GM12878 (cell line): Measurements from ENCODE around the gene TMPRSS6. TPM values are rescaled to one million over a fixed set of nuclear protein-coding genes. Genes with fewer than 3 reads are reported as not detected.

Source experiments
- BHLHE40 ChIP-seq, 2 experiments: fragments of 450-650 bp in 1 of 2; IDR thresholded peaks; 2 replicates each; pipeline ENCODE4 v1.6.1; 2011 to 2017; ENCODE audit warnings: low read depth in 2 of 2, borderline replicate concordance in 1 of 2, improper control_type of control experiment in 1 of 2, low read length in 1 of 2, mild to moderate bottlenecking in 1 of 2
- EGR1 ChIP-seq, 2 experiments: IDR thresholded peaks; 1 replicate in 1 of 2; 2 replicates in 1 of 2; pipeline ENCODE4 v1.6.1; 2011 to 2012; ENCODE audit warnings: low read depth in 2 of 2, low read length in 2 of 2, borderline replicate concordance in 1 of 2, mild to moderate bottlenecking in 1 of 2, moderate library complexity in 1 of 2
- ESRRA ChIP-seq: IDR thresholded peaks from 2 replicates; pipeline ENCODE4 v1.6.1; 2012; ENCODE audit warnings: mild to moderate bottlenecking, low read length, improper control_type of control experiment
- HDAC2 ChIP-seq: fragments of 200-600 bp; sonication (generic); IDR thresholded peaks from 2 replicates; pipeline ENCODE4 v1.6.1; 2017
- KAT2A ChIP-seq: conservative IDR thresholded peaks from 2 replicates; pipeline ENCODE4 v1.6.1; 2011; ENCODE audit warnings: low read depth, low read length; ENCODE audit not compliant: control insufficient read depth
- NFIC ChIP-seq: IDR thresholded peaks from 2 replicates; pipeline ENCODE4 v1.6.1; 2012; ENCODE audit warnings: low read depth, mild to moderate bottlenecking, inconsistent platforms, low read length, moderate library complexity
- NR2F1 ChIP-seq: fragments of 450-650 bp; conservative IDR thresholded peaks from 2 replicates; pipeline ENCODE4 v1.6.1; 2017; ENCODE audit warnings: mild to moderate bottlenecking
- RBBP5 ChIP-seq: fragments of 200-600 bp; sonication (generic); conservative IDR thresholded peaks from 2 replicates; pipeline ENCODE4 v1.6.1; 2016
- SIN3A ChIP-seq: IDR thresholded peaks from 2 replicates; pipeline ENCODE4 v1.6.1; 2012; ENCODE audit warnings: low read depth, low read length, improper control_type of control experiment
- STAT1 ChIP-seq: fragments of 450-650 bp; conservative IDR thresholded peaks from 2 replicates; pipeline ENCODE4 v1.6.1; 2014; ENCODE audit warnings: antibody characterized with exemption, mild to moderate bottlenecking
- STAT3 ChIP-seq: IDR thresholded peaks from 2 replicates; pipeline ENCODE4 v1.6.1; 2011; ENCODE audit warnings: low read depth, low read length, improper control_type of control experiment
- polyA plus RNA-seq, 11 experiments: library from polyadenylated mRNA; depleted of rRNA in 4 of 11; unstranded in 6 of 11; stranded (reverse) in 5 of 11; fragments of >200 nt; fragmentation: Nextera tagmentation in 4 of 11; fragmentation: Illumina TruSeq in 1 of 11; extraction: Ambion mirVana in 4 of 11; extraction: Trizol in 1 of 11; gene quantifications; 1 replicate in 1 of 11; 2 replicates in 10 of 11; pipeline versions ENCODE4 v1.2.1 to v1.2.3, GENCODE V29; 2011 to 2016; ENCODE audit warnings: inconsistent platforms in 2 of 11, missing spikeins in 2 of 11, low read depth in 1 of 11
- total RNA-seq, 4 experiments: library from RNA; depleted of rRNA in 3 of 4; stranded (reverse); fragments of >200 nt in 3 of 4; fragmentation: Illumina TruSeq in 1 of 4; extraction: Trizol in 1 of 4; gene quantifications; 2 replicates each; pipeline versions ENCODE4 v1.2.1 to v1.2.3, GENCODE V29; 2013 to 2021
- TF ChIP-seq, protein P1 (sequence below): fragments of 450-650 bp; IDR thresholded peaks from 2 replicates; pipeline ENCODE4 v1.6.1; 2017; ENCODE audit warnings: mild to moderate bottlenecking, moderate library complexity
- TF ChIP-seq, protein P2 (sequence below): IDR thresholded peaks from 2 replicates; pipeline ENCODE4 v1.6.1; 2011; ENCODE audit warnings: mild to moderate bottlenecking, low read depth, low read length, moderate library complexity; ENCODE audit not compliant: insufficient replicate concordance
- TF ChIP-seq, protein P3 (sequence below): fragments of 450-650 bp; formaldehyde crosslinking; IDR thresholded peaks from 2 replicates; pipeline ENCODE4 v1.4.0; 2022; ENCODE audit warnings: mild to moderate bottlenecking, moderate library complexity
- TF ChIP-seq, protein P4 (sequence below): IDR thresholded peaks from 2 replicates; pipeline ENCODE4 v1.6.1; 2012; ENCODE audit warnings: low read length, inconsistent platforms

Gene TMPRSS6
- total and polyA plus RNA-seq, 10 of the 15 experiments (the other 5 are each of a cell fraction or from before 2014, with no cell fraction given) = 0.06 to 0.69 (median 0.19) TPM; not detected in 6

DNA sequence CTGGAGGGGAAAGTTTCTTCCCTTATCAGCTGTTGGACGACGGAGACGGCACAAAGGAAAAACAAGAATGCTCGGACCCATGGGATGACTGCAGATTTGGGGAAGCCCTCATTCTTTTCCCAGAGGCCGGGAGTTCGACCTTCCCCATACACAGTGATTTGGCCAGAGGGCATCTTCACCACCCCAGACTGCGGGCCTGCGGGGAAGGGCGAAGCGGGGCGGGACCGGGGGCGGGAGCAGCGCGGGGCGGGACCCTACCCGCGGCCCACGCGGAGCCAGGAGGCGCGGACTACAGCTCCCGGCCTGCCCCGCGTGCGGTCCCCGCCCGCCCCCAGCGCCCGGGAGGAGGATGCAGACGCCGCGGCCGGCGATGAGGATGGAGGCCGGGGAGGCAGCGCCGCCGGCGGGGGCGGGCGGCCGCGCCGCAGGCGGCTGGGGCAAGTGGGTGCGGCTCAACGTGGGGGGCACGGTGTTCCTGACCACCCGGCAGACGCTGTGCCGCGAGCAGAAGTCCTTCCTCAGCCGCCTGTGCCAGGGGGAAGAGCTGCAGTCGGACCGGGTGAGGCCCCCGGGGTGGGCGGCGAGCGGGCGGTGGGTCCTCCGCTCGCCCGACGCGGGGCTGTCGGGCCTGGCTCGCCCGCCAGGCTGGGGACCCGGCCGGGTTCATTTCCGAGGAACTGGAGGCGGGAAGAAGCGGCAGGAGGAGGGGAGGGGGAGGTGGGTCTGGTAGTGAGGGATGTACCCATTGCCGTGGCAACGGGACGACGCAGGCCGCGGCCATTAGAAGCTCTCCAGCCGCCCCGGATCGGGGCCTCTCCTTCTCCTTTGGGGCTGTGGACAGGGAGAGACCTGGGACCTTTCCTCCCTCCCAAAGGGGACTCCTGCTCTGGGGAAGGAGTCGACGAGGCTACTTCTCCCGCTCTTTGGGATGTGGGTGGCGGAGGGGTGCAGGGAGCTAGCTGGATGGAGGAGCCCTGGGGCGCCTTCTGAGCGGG, 57.8 kb downstream of the TMPRSS6 start, which contains the start of gene KCTD17 (continued):
- TF ChIP-seq, protein P1, sequence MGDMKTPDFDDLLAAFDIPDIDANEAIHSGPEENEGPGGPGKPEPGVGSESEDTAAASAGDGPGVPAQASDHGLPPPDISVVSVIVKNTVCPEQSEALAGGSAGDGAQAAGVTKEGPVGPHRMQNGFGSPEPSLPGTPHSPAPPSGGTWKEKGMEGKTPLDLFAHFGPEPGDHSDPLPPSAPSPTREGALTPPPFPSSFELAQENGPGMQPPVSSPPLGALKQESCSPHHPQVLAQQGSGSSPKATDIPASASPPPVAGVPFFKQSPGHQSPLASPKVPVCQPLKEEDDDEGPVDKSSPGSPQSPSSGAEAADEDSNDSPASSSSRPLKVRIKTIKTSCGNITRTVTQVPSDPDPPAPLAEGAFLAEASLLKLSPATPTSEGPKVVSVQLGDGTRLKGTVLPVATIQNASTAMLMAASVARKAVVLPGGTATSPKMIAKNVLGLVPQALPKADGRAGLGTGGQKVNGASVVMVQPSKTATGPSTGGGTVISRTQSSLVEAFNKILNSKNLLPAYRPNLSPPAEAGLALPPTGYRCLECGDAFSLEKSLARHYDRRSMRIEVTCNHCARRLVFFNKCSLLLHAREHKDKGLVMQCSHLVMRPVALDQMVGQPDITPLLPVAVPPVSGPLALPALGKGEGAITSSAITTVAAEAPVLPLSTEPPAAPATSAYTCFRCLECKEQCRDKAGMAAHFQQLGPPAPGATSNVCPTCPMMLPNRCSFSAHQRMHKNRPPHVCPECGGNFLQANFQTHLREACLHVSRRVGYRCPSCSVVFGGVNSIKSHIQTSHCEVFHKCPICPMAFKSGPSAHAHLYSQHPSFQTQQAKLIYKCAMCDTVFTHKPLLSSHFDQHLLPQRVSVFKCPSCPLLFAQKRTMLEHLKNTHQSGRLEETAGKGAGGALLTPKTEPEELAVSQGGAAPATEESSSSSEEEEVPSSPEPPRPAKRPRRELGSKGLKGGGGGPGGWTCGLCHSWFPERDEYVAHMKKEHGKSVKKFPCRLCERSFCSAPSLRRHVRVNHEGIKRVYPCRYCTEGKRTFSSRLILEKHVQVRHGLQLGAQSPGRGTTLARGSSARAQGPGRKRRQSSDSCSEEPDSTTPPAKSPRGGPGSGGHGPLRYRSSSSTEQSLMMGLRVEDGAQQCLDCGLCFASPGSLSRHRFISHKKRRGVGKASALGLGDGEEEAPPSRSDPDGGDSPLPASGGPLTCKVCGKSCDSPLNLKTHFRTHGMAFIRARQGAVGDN = 0 out of 2 replicates have a peak, but pooled peaks have one; percentile 38
- TF ChIP-seq ESRRA (no peak), SIN3A (peak; percentile 33; the same call in 1 of the 2 replicates), KAT2A (no peak), STAT1 (no peak), BHLHE40 (IDR thresholded peaks at IDR 0.05; ENCODE audit: borderline replicate concordance in 1 of 2, low read depth in 2 of 2, low read length in 1 of 2) (peak in 1 of 2 experiments; percentile 43; a peak in 2 of 4 replicates), NFIC (no peak), RBBP5 (no peak), EGR1 (IDR thresholded peaks at IDR 0.05; ENCODE audit: borderline replicate concordance in 1 of 2, low read depth in 2 of 2, low read length in 2 of 2) (peak in 1 of 2 experiments; percentile 92; a peak in 2 of 3 replicates), NR2F1 (0 out of 2 replicates have a peak, but pooled peaks have one; percentile 33), HDAC2 (no peak), STAT3 (no peak)
- TF ChIP-seq, protein P2, sequence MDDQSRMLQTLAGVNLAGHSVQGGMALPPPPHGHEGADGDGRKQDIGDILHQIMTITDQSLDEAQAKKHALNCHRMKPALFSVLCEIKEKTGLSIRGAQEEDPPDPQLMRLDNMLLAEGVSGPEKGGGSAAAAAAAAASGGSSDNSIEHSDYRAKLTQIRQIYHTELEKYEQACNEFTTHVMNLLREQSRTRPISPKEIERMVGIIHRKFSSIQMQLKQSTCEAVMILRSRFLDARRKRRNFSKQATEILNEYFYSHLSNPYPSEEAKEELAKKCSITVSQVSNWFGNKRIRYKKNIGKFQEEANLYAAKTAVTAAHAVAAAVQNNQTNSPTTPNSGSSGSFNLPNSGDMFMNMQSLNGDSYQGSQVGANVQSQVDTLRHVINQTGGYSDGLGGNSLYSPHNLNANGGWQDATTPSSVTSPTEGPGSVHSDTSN = no peak
- TF ChIP-seq, protein P3, sequence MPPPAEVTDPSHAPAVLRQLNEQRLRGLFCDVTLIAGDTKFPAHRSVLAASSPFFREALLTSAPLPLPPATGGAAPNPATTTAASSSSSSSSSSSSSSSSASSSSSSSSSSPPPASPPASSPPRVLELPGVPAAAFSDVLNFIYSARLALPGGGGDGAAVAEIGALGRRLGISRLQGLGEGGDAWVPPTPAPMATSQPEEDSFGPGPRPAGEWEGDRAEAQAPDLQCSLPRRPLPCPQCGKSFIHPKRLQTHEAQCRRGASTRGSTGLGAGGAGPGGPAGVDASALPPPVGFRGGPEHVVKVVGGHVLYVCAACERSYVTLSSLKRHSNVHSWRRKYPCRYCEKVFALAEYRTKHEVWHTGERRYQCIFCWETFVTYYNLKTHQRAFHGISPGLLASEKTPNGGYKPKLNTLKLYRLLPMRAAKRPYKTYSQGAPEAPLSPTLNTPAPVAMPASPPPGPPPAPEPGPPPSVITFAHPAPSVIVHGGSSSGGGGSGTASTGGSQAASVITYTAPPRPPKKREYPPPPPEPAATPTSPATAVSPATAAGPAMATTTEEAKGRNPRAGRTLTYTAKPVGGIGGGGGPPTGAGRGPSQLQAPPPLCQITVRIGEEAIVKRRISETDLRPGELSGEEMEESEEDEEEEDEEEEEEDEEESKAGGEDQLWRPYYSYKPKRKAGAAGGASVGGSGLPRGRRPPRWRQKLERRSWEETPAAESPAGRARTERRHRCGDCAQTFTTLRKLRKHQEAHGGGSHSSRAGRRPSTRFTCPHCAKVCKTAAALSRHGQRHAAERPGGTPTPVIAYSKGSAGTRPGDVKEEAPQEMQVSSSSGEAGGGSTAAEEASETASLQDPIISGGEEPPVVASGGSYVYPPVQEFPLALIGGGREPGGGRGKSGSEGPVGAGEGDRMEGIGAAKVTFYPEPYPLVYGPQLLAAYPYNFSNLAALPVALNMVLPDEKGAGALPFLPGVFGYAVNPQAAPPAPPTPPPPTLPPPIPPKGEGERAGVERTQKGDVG (CRISPR knock-in tag) = no peak
- TF ChIP-seq, protein P4, sequence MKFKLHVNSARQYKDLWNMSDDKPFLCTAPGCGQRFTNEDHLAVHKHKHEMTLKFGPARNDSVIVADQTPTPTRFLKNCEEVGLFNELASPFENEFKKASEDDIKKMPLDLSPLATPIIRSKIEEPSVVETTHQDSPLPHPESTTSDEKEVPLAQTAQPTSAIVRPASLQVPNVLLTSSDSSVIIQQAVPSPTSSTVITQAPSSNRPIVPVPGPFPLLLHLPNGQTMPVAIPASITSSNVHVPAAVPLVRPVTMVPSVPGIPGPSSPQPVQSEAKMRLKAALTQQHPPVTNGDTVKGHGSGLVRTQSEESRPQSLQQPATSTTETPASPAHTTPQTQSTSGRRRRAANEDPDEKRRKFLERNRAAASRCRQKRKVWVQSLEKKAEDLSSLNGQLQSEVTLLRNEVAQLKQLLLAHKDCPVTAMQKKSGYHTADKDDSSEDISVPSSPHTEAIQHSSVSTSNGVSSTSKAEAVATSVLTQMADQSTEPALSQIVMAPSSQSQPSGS = no peak
